Stimulated activated CD8-positive, alpha-beta memory T cell treated with anti-CD3 and anti-CD28 coated beads, Interleukin-4, amount 100 ng/mL, for 24 hours (primary cell): Measurements from ENCODE around the gene PHF14.
"Not testable (repeated sequence)": the region's sequence is repeated elsewhere in the genome, so short reads cannot be mapped to it uniquely, and the experiment has no call there.

Experiments
- DNase-seq: peaks from one replicate; pipeline ENCODE4 v3.0.0-alpha.2; 2020; ENCODE audit warnings: low read depth

PHF14 gene

GRCh38 chr7:10990748-10991147 lies 17.1 kb downstream of the PHF14 start:
- not testable (repeated sequence) for DNase-seq

- DNase-seq = not testable (repeated sequence)
These were observed 22.0 kb downstream of the PHF14 start for GRCh38 chr7:10995482-10996166.

GRCh38 chr7:10998996-10999757 lies 25.5 kb downstream of the PHF14 start:
- DNase-seq = no peak

- DNase-seq = no peak
These were observed 31.5 kb downstream of the PHF14 start for GRCh38 chr7:11005202-11005601.

GRCh38 chr7:11006291-11006690 lies 32.6 kb downstream of the PHF14 start:
- DNase-seq = no peak

DNA sequence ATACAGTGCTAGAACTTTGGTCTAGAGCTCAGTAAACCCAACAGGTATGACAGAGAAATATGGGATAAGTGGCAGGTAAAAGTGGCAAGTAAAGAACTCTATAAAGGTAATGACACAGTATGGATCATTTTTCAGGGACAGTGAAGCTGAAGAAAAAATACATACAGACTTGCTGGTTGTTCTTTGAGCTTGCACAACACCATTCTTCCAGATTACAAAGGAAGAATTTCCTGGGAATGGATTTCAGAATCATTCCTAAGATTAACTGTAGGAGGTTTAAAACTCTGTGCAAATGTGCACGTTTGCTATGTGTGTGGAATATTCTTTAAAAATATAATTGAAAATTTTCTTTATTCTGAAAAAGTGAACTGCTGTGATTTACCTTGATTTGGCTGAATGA lies 36.0 kb downstream of the PHF14 start:
- DNase-seq = no peak

- DNase-seq = no peak
These were observed 47.8 kb downstream of the PHF14 start for GRCh38 chr7:11021468-11021867.

DNA sequence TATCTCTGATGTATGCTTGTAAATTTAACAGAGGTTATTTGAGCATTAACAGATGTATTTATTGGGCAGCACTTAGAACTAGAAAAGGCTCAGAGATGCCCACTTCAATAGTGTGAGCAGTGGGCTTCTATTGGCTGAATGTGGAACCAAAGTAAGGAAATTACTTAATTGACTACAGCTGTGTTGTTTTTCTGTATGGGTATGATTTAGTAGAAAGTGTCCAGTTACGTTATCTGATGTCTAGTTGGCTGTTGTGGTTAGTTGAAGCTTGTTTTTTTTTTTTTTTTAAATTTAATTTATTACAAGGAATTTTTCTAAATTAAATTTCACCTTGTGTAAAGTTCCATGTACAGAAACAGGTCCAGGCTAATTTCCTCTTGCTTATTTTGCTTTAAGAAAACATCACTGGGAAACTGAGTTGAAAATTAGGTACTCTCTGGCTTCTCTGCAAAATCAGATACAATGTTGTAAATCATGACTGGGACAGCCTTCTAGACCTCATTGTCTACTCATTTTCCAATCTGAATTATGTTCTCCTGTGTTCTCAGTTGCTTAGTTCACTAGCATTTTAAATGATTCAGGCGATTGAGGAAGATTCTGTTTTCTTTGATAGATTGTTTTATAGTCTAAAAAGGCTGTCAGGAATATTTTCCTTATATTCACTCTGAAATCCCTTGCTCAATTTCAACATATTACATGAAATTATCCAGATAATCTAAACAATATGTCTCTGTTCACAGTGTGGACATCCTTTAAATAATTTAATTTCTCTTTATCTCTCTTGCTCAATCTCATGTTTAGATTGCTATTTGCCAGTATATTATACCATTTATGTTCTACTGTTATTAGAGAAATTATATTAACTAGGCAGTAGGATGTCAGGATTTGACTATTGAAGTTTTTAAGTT lies 53.0 kb downstream of the PHF14 start:
- no peak for DNase-seq

DNA sequence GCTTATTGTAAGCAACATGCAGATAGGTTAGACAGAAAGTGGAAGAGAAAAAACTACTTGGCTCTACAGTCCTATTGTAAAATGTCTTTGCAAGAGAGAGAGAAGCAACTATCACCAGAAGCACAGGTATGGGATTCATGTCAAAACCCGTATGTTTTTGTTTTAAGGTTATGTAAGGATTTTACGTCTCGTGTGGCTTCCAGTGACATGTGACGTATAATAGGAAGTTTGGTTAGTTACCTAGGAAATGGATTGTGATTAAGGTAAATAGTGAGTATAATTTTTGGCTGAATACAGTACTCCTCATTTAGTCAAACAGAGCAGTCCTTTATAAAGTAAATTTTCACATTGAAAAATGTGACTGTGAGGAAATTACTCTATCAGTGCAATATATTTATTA lies 62.0 kb downstream of the PHF14 start:
- no peak for DNase-seq

- DNase-seq = no peak
These were observed 66.3 kb downstream of the PHF14 start for GRCh38 chr7:11039974-11040373.

- no peak for DNase-seq
These were observed 80.4 kb downstream of the PHF14 start for GRCh38 chr7:11054033-11054432.

DNA sequence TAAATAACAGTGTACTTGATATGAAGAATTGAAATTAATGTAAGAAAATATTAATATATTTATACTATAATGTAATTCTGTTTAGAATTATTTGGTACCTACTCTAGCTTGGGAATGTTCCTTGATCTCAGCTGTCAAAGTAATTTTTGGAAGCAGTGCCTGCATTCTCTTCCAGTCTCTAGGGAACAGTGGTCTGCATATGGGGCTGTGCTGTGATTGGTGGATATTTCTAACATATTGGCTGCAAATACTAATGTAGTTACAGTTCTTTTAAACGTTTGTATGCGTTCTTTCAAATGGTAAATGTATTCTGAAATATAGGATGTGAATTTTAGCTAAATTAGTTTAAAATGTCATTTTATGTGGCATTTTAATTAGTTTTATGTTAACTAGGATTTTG lies 87.2 kb downstream of the PHF14 start:
- no peak for DNase-seq

DNA sequence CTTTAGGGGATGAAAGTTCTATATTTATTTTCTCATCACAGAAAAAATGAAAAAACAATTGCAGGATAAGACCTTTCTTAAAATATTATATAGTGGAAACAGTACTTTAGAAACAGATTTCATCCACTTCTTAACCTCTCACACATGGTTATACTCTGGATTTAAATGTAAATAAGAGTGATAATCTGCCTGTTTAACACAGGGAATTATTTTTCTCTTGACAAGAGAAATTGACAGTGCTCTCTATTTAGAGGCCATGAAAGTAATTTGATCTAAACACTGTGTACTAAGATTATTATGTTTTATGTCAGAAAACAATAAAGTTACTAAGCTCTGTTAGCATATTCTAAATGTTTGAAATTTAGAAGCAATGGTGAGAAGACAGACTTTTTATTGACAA lies 88.4 kb downstream of the PHF14 start:
- no peak for DNase-seq

GRCh38 chr7:11069591-11069990 lies 95.9 kb downstream of the PHF14 start:
- no peak for DNase-seq

GRCh38 chr7:11077816-11078215 lies 104.1 kb downstream of the PHF14 start:
- no peak for DNase-seq

DNA sequence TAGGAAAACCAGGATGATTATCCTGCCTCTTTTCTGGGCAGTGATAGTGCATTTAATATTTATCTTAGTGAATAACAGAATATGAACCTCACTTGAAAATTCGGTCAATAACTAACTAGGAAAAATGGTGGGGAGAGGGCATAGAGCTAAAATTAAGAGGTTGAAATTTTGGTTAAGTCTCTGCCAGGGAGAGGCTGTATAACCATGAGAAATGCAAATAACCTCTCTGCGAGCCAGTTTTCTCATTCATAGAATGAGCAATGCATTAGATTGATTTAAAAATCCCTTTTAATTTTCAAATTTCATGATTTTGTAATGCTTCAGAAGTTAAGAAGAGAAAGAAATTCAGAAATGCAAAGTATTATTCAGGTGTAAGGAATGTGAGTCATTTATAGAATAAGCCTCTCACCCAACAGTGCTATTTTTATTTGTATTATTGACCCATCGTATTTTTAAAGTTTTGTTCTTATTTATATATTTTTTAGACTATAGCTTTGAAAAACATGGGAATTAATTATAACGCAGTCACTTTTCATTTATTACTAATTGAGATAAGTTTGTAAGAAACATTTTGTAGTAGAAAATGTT lies 104.7 kb downstream of the PHF14 start:
- no peak for DNase-seq

- DNase-seq = no peak
These were observed 106.2 kb downstream of the PHF14 start for GRCh38 chr7:11079907-11080306.

- DNase-seq = no peak
These were observed 108.4 kb downstream of the PHF14 start for GRCh38 chr7:11082121-11082520.

DNA sequence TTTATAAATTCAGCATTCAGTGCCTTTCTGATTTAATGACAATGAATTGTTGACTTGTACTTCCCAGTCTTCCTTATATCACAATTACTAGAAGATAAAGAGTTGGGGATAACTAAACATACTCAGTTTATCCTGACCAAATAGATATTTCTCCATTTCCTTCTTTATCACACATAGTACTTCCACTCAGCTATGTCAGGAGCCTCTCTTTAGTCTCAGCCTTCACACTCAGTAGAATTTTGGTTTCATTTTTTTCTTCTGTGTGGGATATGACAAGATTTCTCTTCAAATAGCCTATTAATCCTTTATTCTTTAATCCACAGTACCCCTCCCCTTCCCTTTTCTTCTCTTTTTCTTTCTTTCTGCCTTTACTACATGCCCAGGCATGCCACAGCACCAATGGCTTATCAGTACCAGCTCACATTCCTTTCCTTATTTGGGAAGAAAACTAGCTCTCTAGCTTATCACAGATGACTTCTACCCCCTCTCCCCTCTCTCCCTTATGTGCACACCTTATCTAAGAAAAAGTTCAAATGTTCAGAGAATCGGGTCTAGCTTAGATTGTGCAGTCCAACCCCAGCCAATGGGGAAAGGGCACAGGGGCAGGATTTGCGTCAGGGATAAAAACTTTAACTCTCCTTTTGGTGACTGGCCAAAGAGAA lies 109.0 kb downstream of the PHF14 start:
- DNase-seq = no peak

GRCh38 chr7:11083214-11083568 lies 109.5 kb downstream of the PHF14 start:
- DNase-seq = no peak

- no peak for DNase-seq
These were observed 130.9 kb downstream of the PHF14 start for GRCh38 chr7:11104578-11104977.

DNA sequence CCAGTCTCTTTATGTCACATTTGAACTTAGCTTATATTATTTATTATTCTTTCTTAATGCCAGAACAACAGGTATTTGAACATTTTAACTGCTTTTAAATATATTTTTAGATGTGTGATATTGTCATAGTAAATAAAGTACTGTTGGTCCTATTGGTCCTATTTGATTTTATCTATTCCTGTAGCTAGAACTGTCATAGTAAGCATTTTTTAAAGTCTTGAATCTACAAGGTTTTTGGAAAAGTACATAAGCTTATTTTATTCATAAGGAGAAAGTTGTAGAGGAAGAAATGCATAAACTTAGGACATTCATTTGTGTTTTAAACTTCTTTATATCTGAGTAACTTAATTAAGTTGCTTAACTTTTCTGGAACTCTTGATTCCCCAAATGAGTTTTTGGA lies 136.0 kb downstream of the PHF14 start:
- no peak for DNase-seq
